Testis (tissue), 2 donors: ENCODE results near the gene NUCKS1.

Experiments used
- POLR2A ChIP-seq: fragments of 450-650 bp; IDR thresholded peaks from one replicate; pipeline ENCODE4 v1.6.1; 2017; ENCODE audit warnings: antibody characterized with exemption, mild to moderate bottlenecking, moderate library complexity
- TF ChIP-seq, protein P1 (sequence below), 3 experiments: fragments of 450-650 bp in 2 of 3; fragments of 200-600 bp in 1 of 3; sonication (generic) in 1 of 3; IDR thresholded peaks; one replicate each; pipeline ENCODE4 v1.5.1; 2016 to 2019; ENCODE audit warnings: antibody characterized with exemption in 3 of 3, mild to moderate bottlenecking in 2 of 3, moderate library complexity in 1 of 3

DNA sequence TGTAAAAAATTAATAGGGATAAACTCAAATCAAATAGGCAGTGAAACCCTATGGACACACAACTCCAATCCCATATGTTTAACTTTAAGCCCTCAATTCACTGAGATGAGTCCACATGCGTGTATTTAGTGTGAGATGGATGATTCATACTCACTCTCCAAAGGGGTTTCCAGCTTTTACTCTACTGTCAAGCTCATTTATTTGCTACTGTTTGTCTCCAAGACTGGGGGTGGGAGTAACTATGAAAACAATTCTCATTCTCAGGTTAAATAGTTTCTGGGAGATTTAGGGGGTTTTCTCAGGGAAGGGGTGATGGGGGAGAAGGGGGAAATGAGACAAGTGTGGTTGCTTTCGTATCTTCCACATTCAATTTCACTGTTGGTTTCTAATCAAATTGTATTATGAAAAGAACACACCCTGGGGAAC, 22.6 kb upstream of the NUCKS1 start:
- TF ChIP-seq, protein P1, sequence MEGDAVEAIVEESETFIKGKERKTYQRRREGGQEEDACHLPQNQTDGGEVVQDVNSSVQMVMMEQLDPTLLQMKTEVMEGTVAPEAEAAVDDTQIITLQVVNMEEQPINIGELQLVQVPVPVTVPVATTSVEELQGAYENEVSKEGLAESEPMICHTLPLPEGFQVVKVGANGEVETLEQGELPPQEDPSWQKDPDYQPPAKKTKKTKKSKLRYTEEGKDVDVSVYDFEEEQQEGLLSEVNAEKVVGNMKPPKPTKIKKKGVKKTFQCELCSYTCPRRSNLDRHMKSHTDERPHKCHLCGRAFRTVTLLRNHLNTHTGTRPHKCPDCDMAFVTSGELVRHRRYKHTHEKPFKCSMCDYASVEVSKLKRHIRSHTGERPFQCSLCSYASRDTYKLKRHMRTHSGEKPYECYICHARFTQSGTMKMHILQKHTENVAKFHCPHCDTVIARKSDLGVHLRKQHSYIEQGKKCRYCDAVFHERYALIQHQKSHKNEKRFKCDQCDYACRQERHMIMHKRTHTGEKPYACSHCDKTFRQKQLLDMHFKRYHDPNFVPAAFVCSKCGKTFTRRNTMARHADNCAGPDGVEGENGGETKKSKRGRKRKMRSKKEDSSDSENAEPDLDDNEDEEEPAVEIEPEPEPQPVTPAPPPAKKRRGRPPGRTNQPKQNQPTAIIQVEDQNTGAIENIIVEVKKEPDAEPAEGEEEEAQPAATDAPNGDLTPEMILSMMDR (IDR thresholded peaks at IDR 0.05): no peak
- TF ChIP-seq POLR2A: no peak
